AG09309 (cell line): ENCODE measurements around the gene DNAJC22.
A peak's percentile ranks its signal among the peaks of the same experiment; 100 is the strongest.

Experiments used
- DNase-seq: peaks from one replicate; pipeline ENCODE4 v3.0.0-alpha.2; 2010; ENCODE audit warnings: low read depth
- H3K4me3 ChIP-seq: 2 replicates; pipeline ENCODE4 v1.5.1; 2011; ENCODE audit warnings: mild to moderate bottlenecking, low read depth, low read length, moderate library complexity; ENCODE audit not compliant: control insufficient read depth
- CTCF ChIP-seq: IDR thresholded peaks from 2 replicates; pipeline ENCODE4 v1.5.1; 2011; ENCODE audit warnings: mild to moderate bottlenecking, low read depth, low read length, inconsistent platforms; ENCODE audit not compliant: insufficient read depth, control insufficient read depth; ENCODE audit errors: missing control alignments

Gene DNAJC22

GRCh38 chr12:49335118-49335954 lies 11.4 kb upstream of the DNAJC22 start:
- H3K4me3 ChIP-seq, result no peak overlapping the region
- no peak for TF ChIP-seq CTCF
- DNase-seq, result no peak

- no peak for TF ChIP-seq CTCF
- H3K4me3 ChIP-seq, result no peak overlapping the region
- no peak for DNase-seq
These were observed 10.6 kb upstream of the DNAJC22 start for GRCh38 chr12:49335955-49336644.

GRCh38 chr12:49336645-49337584 lies 9.8 kb upstream of the DNAJC22 start, which contains the start of gene C1QL4:
TSS of gene C1QL4 (minus strand) at chr12:49337188. CDS start at chr12:49336477, 711 bp downstream.
- TF ChIP-seq CTCF, result peak; percentile 88
- no peak for DNase-seq
- peak within 1 kb of the TSS; percentile 40 for H3K4me3 ChIP-seq

- no peak for TF ChIP-seq CTCF
- no peak for DNase-seq
These were observed 7.7 kb upstream of the DNAJC22 start for GRCh38 chr12:49338830-49339463.

GRCh38 chr12:49339464-49339861 lies 7.2 kb upstream of the DNAJC22 start:
- no peak for DNase-seq
- TF ChIP-seq CTCF, result no peak
- H3K4me3 ChIP-seq, result no peak overlapping the region

More at GRCh38 chr12:49338830-49339463, 7.7 kb upstream of the DNAJC22 start:
- H3K4me3 ChIP-seq, result no peak overlapping the region
